ENCODE results near the gene PARD3B.

The PARD3B gene

GRCh38 chr2:204900487-204900886, 355.2 kb downstream of the PARD3B start:
- no peak for FAIRE-seq

- FAIRE-seq = no peak
Measured at GRCh38 chr2:204900910-204901309, 355.6 kb downstream of the PARD3B start.

GRCh38 chr2:204901591-204901990, 356.3 kb downstream of the PARD3B start:
- no peak for FAIRE-seq

- FAIRE-seq = no peak
Measured at GRCh38 chr2:204909791-204910190, 364.5 kb downstream of the PARD3B start.

- no peak for FAIRE-seq
Measured at GRCh38 chr2:204913312-204913711, 368.0 kb downstream of the PARD3B start.

- no peak for FAIRE-seq
Measured at GRCh38 chr2:204913854-204914464, 368.7 kb downstream of the PARD3B start.

- no peak for FAIRE-seq
Measured at GRCh38 chr2:204914708-204915107, 369.4 kb downstream of the PARD3B start.

GRCh38 chr2:204917089-204917701, 371.9 kb downstream of the PARD3B start:
- FAIRE-seq = no peak

GRCh38 chr2:204920776-204921175, 375.5 kb downstream of the PARD3B start:
- no peak for FAIRE-seq

- FAIRE-seq = no peak
Measured at GRCh38 chr2:204923957-204924356, 378.7 kb downstream of the PARD3B start.

- no peak for FAIRE-seq
Measured at GRCh38 chr2:204931562-204931961, 386.3 kb downstream of the PARD3B start.

- FAIRE-seq = no peak
Measured at GRCh38 chr2:204933735-204934374, 388.6 kb downstream of the PARD3B start.

- no peak for FAIRE-seq
Measured at GRCh38 chr2:204944927-204945326, 399.7 kb downstream of the PARD3B start.

GRCh38 chr2:204945376-204945775, 400.1 kb downstream of the PARD3B start:
- no peak for FAIRE-seq

GRCh38 chr2:204946892-204947291, 401.6 kb downstream of the PARD3B start:
- no peak for FAIRE-seq

- no peak for FAIRE-seq
Measured at GRCh38 chr2:204947405-204947804, 402.1 kb downstream of the PARD3B start.

- FAIRE-seq = no peak
Measured at GRCh38 chr2:204948024-204948763, 402.9 kb downstream of the PARD3B start.

GRCh38 chr2:204948822-204949221, 403.5 kb downstream of the PARD3B start:
- no peak for FAIRE-seq

GRCh38 chr2:204950695-204951346, 405.5 kb downstream of the PARD3B start:
- FAIRE-seq = no peak

- FAIRE-seq = no peak
Measured at GRCh38 chr2:204958371-204958770, 413.1 kb downstream of the PARD3B start.

- no peak for FAIRE-seq
Measured at GRCh38 chr2:204964414-204964813, 419.1 kb downstream of the PARD3B start.

GRCh38 chr2:204966245-204966644, 421.0 kb downstream of the PARD3B start:
- FAIRE-seq = no peak

Data from G401.6 (cell line).